GM12872 (cell line): Measurements from ENCODE around the gene ATP6AP1.

Experiments
- CTCF ChIP-seq: IDR thresholded peaks from 3 replicates; pipeline ENCODE4 v1.5.1; 2011; ENCODE audit warnings: low read depth, mild to moderate bottlenecking, low read length, moderate library complexity; ENCODE audit not compliant: insufficient read depth

ATP6AP1 gene

DNA sequence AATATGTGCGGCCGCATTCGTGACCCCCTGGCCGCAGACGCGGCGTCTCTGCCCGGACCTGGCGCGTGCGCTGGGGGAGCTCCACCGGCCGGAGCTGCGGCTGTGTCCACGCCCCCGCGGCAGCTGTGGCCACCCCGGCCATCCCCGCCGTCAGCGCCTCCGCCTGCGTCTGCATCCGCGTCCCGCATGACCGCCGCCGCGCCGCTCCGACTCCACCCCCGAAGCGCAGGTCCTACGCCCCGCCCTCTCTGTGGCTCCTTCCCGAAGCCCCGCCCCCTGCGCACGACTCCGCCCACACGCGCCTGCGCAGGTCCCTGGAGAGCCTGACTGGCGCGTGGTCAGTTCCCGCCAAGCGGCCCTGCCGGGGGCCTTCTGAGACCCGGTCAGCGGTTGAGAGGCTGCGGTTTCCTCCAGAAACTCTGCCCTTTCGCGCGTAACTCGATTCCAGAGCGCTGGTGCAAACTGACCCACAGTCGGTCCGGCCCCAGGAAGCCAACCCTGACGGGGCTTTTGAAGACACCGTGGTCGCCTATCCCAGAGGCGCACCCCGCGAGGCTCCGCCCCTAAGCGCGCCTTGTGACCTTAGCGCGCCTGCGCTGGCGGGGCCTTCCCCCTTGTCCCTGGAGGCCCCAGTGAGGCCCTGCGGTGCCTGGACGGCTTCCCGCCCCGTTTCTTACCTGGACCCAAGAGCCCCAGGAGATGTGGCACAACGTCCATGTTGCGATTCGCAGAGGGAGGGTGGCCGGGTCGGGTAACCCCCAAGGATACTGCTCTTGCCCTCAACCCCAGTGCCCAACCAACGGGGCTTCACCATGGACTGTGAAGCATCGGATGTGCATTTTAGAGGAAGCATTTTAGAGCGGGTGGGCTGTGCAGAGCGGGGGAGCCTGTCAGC lies 50.5 kb downstream of the ATP6AP1 start, which contains the start of gene LAGE3:
LAGE3 (minus strand) TSS at position 554 of the 895 bp plus-strand sequence; CDS start at position 188, 366 bp downstream.
- no peak for TF ChIP-seq CTCF

GRCh38 chrX:154481195-154481594 lies 52.7 kb downstream of the ATP6AP1 start:
- no peak for TF ChIP-seq CTCF

DNA sequence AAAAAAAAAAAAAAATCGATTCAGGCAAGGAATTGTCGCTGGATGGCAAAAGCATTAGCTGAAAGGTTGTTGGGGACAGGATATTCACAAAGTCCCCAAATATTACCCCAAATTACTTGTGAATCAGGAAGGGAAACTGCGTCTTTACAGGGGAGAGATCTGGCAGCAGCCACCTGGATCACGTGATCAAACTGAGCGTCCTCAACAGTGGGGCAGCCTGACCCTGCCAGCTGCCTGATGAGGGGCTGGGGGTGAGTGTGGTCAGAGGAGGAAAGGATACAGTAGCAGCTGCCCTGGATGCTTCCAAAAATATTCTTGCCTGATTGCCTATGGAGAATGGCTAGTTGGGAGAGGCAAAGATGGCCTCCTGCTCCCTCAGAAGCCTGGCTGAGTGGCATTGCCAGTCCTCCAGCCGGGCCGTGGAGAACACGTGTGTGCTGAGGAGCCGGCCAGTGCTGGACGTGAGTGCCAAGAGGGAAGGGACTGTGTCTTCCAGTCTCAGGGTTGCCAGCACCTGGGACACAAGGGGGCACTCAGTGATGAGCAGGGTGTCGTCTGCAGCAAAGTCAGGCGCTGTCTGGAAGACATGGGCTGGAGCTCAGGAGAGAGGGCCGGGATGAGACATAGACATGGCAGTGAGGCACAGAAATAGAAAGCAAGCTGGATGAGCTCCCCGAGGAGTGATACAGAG lies 53.6 kb downstream of the ATP6AP1 start:
- TF ChIP-seq CTCF, result no peak

DNA sequence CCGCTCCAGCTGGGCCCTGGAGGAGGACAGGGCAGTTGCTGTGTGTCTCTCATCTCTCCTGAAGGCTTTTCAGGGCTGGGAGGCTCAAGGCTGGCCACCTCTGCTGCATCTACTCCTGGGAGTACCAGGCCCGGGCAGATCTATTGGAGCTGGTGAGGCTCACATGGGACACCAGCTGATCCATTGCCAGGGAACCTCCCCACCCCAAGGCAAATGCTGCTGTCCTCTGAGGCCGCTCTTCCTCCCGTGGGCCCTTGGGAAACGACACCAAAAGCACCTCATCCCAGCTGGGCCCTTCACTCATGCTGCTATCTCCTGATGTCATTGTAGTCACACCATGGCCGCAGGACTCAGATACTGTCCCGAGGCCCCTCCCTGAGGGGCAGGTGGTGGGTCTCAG lies 54.3 kb downstream of the ATP6AP1 start:
- no peak for TF ChIP-seq CTCF

DNA sequence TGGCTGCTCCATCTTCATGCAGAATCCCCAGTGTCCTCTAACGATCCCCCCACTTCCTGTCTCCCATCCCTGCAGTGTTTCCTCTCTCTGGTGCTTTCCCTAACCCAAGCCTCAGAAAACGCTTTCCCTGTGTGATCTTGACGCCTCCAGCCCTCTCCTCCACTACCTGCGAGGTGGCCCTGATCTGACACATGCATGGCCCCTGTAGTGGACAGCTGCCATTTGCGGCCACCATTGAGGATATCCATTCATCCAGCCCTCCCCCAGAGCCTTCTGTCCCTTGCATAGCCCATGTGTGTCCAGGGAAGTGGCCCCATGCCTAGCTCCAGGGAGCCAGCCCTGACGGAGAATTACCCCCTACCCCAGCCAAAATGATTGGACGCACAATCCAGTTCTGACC lies 54.8 kb downstream of the ATP6AP1 start:
- TF ChIP-seq CTCF, result no peak

GRCh38 chrX:154484255-154485149 lies 56.0 kb downstream of the ATP6AP1 start:
- TF ChIP-seq CTCF, result no peak
